HG02870 (cell line): ENCODE data around the gene PROSER3.

ENCODE experiments used
- ATAC-seq: cut with Tn5 transposase; IDR thresholded peaks from one replicate; pipeline ENCODE4 v1.9.1; 2021; ENCODE audit warnings: mild to moderate bottlenecking, moderate library complexity; ENCODE audit not compliant: unreplicated experiment

The PROSER3 gene

GRCh38 chr19:35757749-35758608, at the start of gene PROSER3:
Gene PROSER3 (plus strand): TSS chr19:35758176. CDS start chr19:35758216, 40 bp downstream.
- ATAC-seq: peak; percentile 96

DNA sequence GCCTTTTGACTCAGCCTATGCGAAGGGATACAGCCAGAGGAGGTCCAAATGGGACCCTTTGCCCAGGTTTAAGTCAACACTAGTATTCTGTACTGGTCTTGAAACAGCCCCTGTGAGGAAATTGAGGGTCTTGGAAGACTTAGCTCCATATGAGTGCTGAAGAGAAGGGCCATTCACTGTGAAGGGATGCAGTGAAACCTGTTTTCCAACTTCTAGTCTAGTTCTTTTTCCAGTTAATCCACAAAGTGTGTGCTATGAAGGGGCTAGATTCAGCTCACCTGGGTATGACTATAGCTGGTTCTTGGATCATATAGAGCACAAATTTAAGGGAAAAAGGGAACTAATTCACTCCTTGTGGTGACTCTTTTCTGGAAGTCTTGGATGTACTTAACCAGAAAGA, 49.6 kb upstream of the PROSER3 start:
- no peak for ATAC-seq

- ATAC-seq: no peak
Measured at GRCh38 chr19:35710784-35711723, 46.9 kb upstream of the PROSER3 start.

DNA sequence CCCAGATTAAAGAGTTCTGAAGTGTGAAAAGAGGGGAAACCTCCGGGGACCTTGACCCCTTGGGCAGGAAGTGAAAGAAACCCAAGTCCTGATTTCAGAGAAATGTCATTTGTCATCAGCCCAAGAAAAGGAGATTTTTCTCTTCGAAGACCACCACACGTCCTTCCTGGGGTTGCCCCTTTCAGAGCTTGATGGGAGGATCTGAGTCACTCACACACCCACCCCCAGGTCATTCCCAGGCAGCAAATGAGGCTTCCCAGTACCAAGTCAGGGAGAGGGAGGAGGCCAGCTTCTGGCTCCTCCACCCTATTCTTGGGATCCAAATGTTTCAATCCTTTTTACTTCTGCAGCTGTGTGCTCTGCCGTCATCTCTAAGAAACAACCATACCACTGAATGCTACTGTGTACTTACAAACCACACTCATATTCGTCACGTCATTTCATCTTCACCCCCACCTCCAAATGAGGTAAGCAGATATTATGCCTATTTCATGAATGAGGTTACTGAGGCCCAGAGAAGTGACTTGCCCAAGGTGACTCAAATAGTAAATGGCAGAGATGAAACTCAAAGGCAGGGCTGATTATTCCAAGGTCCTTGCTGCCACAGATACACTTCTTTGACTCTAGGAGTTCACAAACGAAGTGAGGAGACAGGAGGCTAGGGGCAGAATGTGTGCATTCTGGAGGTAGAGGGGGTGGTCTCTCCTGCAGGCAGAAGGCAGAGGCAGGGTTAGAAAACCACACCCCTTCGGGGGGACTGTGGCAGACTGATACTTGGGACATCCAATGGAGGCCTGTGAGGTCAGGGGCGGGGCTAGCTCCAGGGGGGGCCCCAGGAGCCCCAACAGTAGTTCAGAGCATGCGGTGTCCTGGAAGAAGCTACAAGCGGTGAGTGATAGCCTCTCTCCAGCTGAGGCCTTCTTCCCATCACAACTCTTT, 45.1 kb upstream of the PROSER3 start:
- ATAC-seq: no peak

DNA sequence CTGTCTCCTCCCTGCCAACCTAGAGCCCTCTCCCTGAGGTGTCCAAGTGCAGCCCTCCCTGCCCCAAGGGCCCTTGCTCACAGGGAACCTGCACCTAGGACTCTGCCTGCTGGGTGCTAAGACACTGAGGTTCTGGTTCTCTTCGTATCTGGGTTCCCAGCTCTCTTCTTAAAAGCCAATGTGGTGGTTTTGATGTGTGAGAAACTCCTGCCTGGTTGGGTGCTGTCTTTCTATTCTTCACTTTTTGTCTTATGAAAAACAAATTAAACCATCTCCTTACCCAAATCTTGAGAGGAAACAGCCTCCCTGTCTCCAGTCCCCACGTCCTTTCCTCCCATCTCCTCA, 44.5 kb upstream of the PROSER3 start:
- no peak for ATAC-seq

DNA sequence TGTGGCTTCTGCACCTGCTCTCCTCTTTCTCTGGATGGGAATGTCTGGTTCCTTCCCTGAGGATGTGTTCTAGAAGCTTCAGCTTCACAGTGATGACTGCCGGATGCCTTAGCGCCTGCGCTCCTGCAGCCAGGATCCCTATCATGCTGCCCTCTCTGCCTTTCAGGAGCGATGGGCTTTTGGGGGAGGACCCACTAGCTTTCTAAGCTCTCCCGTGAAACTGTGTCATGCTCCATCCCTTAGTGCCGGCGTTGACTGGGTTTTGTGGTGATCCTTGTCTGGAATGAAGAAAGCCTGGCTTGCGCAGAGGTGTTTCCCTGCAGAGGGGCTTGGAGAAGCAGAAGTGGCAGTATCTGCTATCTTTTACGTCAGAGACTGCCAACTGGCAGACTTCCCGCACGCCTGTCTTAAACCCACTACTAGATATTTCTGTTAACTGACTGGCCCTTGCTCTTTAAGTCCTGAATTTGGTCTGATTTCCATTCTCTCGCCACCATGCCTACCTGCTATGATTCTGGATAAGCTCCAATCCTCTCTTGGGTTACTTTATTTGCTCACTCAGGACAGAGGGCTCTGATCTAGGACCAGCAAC, 44.0 kb upstream of the PROSER3 start:
- ATAC-seq: no peak

DNA sequence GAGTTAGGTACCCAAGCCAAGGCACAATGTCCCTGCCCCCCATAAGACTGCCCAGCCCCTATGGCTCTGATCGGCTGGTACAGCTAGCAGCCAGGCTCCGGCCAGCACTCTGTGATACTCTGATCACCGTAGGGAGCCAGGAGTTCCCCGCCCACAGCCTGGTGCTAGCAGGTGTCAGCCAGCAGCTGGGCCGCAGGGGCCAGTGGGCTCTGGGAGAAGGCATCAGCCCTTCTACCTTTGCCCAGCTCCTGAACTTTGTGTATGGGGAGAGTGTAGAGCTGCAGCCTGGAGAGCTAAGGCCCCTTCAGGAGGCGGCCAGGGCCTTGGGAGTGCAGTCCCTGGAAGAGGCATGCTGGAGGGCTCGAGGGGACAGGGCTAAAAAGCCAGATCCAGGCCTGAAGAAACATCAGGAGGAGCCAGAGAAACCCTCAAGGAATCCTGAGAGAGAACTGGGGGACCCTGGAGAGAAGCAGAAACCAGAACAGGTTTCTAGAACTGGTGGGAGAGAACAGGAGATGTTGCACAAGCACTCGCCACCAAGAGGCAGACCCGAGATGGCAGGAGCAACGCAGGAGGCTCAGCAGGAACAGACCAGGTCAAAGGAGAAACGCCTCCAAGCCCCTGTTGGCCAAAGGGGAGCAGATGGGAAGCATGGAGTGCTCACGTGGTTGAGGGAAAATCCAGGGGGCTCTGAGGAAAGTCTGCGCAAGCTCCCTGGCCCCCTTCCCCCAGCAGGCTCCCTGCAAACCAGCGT, 43.2 kb upstream of the PROSER3 start:
- ATAC-seq: no peak

DNA sequence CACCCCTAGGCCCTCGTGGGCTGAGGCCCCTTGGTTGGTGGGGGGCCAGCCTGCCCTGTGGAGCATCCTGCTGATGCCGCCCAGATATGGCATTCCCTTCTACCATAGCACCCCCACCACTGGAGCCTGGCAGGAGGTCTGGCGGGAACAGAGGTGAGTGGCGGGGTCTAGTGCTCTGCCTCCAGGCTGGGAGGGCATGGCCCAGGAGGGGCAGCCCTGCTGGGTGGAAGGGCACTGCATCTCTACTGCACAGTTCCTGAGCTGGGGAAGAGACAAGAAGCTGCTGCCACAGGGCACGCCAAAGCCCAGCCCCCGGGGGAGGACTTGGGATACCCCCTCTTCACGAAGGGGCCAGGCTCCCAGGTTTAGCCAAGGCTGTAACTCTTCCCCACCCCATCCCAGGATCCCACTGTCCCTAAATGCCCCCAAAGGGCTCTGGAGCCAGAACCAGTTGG, 42.6 kb upstream of the PROSER3 start:
- no peak for ATAC-seq

GRCh38 chr19:35715981-35716800, 41.8 kb upstream of the PROSER3 start:
- ATAC-seq: no peak

DNA sequence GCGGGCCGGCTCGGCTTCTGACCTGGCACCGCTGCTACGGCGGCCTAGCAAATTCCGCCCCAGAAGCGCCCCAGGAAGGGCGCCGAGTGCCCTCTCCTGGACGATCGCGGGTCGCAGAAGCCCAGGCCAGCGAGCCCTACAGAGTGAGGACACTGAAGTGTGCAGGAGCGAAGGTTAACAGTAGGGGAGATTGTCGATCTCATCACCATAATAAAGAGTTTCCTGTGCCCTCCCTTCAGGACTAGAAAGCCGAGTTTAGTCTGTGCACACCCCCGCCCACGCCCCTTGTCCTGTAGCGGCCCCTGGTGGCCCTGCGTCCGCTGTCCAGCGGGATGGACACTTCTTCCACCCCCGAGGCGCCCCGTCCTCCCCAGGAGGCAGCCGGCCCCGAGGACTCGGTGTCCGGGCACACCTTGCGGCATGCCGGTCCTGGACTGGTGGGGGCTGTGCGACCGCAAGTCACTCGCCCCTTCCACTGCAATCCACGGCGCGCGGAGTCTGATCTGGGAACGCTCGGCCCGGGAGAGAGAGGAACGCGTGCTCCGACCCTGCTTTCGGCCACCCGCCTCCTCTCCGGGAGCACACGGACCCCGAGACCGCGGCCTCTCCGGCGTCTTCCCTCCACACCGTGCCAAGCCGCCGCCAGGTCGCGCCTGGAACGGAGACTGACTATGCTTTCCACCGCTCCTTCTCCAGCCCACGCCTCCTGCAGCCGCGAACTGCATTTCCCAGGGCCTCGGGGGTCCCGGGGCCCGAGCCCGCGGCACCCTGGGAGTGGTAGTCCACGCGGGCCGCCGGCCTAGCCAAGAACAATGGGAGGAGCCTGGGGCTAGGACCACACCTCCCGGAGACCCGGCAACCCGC, 40.9 kb upstream of the PROSER3 start:
- peak; percentile 53 for ATAC-seq

GRCh38 chr19:35717665-35718344, 40.2 kb upstream of the PROSER3 start, which contains the start of gene KMT2B:
Gene KMT2B (plus strand): TSS chr19:35718003. CDS start chr19:35718019, 16 bp downstream.
- no peak for ATAC-seq

GRCh38 chr19:35718345-35719041, 39.5 kb upstream of the PROSER3 start:
- no peak for ATAC-seq

DNA sequence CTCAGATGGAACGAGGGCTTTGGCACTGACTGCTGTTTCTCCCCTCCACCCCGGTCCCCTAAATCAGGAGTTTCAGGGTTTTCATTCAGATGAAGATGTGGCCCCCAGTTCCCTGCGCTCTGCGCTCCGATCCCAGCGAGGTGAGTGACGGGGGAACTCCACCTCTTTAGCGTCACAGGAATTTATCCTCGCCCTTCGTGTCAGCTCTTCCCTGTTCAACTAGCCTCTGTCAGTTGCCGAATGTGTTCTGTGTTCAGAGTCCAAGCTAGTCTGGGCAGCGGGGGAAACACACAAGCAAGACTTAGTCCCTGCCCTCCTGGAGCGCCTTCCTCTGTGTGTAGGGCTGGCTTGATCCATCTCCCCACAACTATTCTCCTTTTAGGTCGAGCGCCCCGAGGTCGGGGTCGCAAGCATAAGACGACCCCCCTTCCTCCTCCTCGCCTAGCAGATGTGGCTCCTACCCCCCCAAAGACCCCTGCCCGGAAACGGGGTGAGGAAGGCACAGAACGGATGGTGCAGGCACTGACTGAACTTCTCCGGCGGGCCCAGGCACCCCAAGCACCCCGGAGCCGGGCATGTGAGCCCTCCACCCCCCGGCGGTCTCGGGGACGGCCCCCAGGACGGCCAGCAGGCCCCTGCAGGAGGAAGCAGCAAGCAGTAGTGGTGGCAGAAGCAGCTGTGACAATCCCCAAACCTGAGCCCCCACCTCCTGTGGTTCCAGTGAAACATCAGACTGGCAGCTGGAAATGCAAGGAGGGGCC, 38.4 kb upstream of the PROSER3 start:
- ATAC-seq: no peak

DNA sequence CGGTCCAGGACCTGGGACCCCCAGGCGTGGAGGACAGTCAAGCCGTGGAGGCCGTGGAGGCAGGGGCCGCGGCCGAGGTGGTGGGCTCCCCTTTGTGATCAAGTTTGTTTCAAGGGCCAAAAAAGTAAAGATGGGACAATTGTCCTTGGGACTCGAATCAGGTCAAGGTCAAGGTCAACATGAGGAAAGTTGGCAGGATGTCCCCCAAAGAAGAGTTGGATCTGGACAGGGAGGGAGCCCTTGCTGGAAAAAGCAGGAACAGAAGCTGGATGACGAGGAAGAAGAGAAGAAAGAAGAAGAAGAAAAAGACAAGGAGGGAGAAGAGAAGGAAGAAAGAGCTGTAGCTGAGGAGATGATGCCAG, 37.8 kb upstream of the PROSER3 start:
- ATAC-seq: no peak

- no peak for ATAC-seq
Measured at GRCh38 chr19:35720648-35721047, 37.3 kb upstream of the PROSER3 start.

DNA sequence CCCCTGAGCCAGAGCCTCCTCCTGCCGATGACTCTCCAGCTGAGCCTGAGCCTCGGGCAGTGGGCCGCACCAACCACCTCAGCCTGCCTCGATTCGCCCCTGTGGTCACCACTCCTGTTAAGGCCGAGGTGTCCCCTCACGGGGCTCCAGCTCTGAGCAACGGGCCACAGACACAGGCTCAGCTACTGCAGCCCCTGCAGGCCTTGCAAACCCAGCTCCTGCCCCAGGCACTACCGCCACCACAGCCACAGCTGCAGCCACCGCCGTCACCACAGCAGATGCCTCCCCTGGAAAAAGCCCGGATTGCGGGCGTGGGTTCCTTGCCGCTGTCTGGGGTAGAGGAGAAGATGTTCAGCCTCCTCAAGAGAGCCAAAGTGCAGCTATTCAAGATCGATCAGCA, 36.6 kb upstream of the PROSER3 start:
- no peak for ATAC-seq
